HG03045 (cell line): Measurements from ENCODE around the gene GLMN.

Experiments used
- ATAC-seq: cut with Tn5 transposase; IDR thresholded peaks from one replicate; pipeline ENCODE4 v1.9.1; 2021; ENCODE audit warnings: mild to moderate bottlenecking, moderate library complexity; ENCODE audit not compliant: unreplicated experiment

The GLMN gene

DNA sequence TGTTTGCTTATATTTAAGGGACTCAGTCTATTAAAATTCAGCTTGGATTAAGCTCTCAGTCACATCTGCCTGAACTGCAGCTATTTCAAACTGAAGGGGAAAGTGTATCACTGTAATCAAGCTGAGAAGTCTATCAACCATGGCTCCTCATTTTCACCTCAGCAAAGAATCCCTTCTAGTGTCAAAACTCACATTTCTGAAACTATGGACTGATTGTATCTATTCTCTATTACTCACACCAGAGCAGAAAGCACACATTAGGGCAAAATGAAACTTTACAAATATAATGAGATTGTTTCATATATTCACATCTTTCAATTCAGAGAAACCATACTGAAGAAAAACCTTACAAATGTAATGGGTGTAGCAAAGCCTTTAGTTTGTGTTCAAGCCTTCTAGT, 95.7 kb downstream of the GLMN start:
- ATAC-seq = no peak

DNA sequence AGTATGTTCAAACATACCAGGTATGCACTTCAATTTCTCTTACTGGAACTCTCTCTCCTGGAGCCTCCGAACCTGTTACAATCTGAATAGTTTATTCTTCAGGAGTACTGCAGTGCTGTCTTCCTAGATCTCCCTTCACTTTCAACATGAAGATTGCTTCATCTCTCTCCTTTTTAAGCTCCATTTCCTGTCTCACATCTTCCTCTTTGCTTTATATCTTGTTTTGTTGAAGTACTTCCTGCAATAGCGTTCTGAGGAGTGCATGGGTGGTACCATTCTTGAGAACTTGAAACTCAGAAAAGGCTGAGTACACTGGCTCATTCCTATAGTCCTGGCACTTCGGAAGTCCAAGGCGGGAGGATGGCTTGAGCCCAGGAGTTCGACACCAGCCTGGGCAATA, 96.8 kb downstream of the GLMN start:
- no peak for ATAC-seq
